DND-41 (cell line): ENCODE measurements around the gene ADARB2.

ENCODE experiments used
- ATAC-seq: fragments of 200-7000 bp; cut with Tn5 transposase; 3 replicates; pipeline ENCODE4 v1.9.1; 2021; ENCODE audit warnings: low read depth; ENCODE audit not compliant: insufficient read depth
- DNase-seq: peaks from one replicate; pipeline ENCODE4 v3.0.0-alpha.2; 2020
- H2AFZ ChIP-seq: 2 replicates; pipeline ENCODE4 v1.6.0; 2012; ENCODE audit warnings: low read depth, low read length
- H3K27ac ChIP-seq: 2 replicates; pipeline ENCODE4 v1.5.1; 2012; ENCODE audit warnings: low read length, inconsistent platforms
- H3K27me3 ChIP-seq: fragments of 200-600 bp; sonication (generic); 2 replicates; pipeline ENCODE4 v1.6.0; 2012; ENCODE audit warnings: low read length, mild to moderate bottlenecking, inconsistent platforms; ENCODE audit not compliant: insufficient read depth, poor library complexity
- H3K36me3 ChIP-seq: 2 replicates; pipeline ENCODE4 v1.5.1; 2012; ENCODE audit warnings: low read length, inconsistent platforms; ENCODE audit not compliant: insufficient read depth
- H3K4me1 ChIP-seq: 2 replicates; pipeline ENCODE4 v1.5.1; 2012; ENCODE audit warnings: mild to moderate bottlenecking, low read length; ENCODE audit not compliant: insufficient read depth
- H3K4me2 ChIP-seq: 2 replicates; pipeline ENCODE4 v1.6.0; 2012; ENCODE audit warnings: mild to moderate bottlenecking, moderate library complexity, low read length, inconsistent platforms; ENCODE audit not compliant: insufficient read depth
- H3K4me3 ChIP-seq, 2 experiments: fragments of 200-600 bp in 1 of 2; shearing (Covaris generic) in 1 of 2; 2 replicates each; pipeline ENCODE4 v1.5.1; 2012 to 2016; ENCODE audit warnings: inconsistent platforms in 2 of 2, low read length in 2 of 2, mild to moderate bottlenecking in 2 of 2, low read depth in 1 of 2, moderate library complexity in 1 of 2
- H3K79me2 ChIP-seq: 2 replicates; pipeline ENCODE4 v1.6.0; 2012; ENCODE audit warnings: low read length, inconsistent platforms; ENCODE audit not compliant: insufficient read depth
- H3K9ac ChIP-seq: 2 replicates; pipeline ENCODE4 v1.6.0; 2012; ENCODE audit warnings: low read depth, mild to moderate bottlenecking, inconsistent platforms, low read length, moderate library complexity
- H3K9me3 ChIP-seq: 2 replicates; pipeline ENCODE4 v1.5.1; 2012; ENCODE audit warnings: low read length, moderate library complexity, mild to moderate bottlenecking, inconsistent platforms; ENCODE audit not compliant: insufficient read depth, severe bottlenecking
- H4K20me1 ChIP-seq: 2 replicates; pipeline ENCODE4 v1.6.0; 2012; ENCODE audit warnings: low read length; ENCODE audit not compliant: insufficient read depth
- EZH2 ChIP-seq: IDR thresholded peaks from 3 replicates; pipeline ENCODE4 v1.6.1; 2012; ENCODE audit warnings: borderline replicate concordance, low read depth, mild to moderate bottlenecking, moderate library complexity, low read length, inconsistent platforms; ENCODE audit not compliant: severe bottlenecking
- TF ChIP-seq, protein P1 (sequence below): IDR thresholded peaks from 2 replicates; pipeline ENCODE4 v1.5.1; 2012; ENCODE audit warnings: borderline replicate concordance, low read length, moderate library complexity, mild to moderate bottlenecking; ENCODE audit not compliant: poor library complexity, severe bottlenecking; ENCODE audit errors: extremely low read depth

Gene ADARB2

DNA sequence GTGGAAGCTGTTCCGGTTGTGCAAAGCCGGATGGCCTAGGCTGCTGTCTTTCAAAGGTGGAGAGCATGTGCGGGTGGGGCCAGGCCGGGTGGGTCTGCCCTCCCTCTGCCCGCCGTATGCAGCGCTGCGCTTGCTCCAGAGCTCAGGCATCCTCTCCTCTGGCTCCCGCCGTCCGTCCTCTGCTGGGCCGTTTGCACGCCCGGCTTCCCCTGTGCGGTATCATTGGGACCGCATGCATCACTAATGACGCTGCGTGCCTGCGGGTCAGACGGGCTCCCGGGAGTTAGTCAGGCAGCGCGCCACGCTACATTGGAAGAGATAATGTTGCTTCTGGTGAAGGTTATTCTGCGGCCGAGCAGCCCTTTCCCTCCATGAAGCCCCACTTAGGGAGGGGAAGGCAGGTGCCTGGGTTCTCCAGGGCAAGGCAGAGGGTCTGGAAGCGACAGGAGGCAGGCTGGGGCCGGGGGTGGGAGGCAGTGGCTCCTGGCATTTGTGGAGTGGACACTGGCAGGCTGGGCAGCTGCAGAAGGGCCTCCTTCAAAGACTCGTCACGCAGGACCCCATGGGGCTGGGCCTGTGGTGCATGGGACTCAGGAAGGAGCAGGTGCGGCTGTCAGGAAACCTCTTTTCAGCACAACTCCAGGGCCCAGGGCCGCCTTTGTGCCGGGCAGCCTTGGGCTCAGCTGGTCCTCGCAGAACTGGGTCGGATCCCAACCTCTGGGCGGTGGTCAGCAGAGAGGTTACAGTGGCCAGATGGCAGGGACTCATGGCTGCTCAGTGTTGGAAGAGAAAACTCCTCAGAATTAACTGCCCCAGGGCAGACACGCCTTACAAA, 362.6 kb downstream of the ADARB2 start:
- H3K27me3 ChIP-seq = peaks cover 2% of the 10 kb centered on the region
- H3K27ac ChIP-seq = no peak overlapping the region

DNA sequence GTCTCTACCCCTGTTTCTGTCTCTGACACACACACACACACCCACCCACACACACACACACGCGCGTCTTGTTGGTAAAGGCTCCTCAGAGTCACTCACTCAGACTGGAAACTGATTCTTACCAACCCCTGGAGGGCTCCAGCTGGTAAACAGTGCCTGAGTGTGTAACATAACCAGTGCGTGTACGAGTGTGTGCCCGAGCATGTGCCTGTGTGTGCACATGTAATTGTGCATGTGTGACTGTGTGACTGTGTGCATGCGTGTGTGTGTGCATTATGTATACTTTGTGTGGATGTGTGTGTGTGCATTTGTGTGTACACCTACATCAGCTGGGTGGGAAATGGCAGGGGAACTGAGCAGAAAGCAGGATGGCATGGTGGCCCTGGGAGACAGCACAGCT, 364.0 kb downstream of the ADARB2 start:
- TF ChIP-seq, protein P1, sequence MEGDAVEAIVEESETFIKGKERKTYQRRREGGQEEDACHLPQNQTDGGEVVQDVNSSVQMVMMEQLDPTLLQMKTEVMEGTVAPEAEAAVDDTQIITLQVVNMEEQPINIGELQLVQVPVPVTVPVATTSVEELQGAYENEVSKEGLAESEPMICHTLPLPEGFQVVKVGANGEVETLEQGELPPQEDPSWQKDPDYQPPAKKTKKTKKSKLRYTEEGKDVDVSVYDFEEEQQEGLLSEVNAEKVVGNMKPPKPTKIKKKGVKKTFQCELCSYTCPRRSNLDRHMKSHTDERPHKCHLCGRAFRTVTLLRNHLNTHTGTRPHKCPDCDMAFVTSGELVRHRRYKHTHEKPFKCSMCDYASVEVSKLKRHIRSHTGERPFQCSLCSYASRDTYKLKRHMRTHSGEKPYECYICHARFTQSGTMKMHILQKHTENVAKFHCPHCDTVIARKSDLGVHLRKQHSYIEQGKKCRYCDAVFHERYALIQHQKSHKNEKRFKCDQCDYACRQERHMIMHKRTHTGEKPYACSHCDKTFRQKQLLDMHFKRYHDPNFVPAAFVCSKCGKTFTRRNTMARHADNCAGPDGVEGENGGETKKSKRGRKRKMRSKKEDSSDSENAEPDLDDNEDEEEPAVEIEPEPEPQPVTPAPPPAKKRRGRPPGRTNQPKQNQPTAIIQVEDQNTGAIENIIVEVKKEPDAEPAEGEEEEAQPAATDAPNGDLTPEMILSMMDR = no peak
- no peak for TF ChIP-seq EZH2
- no peak for ATAC-seq
- no peak for DNase-seq

More for the DNA sequence above, 362.6 kb downstream of the ADARB2 start:
- DNase-seq (peak; percentile 2), ATAC-seq (no peak)
- Histone ChIP-seq H3K4me1 (no peaks in the 10 kb centered on the region), H3K9me3 (no peaks in the 10 kb centered on the region), H3K4me3 (no peak overlapping the region), H3K4me2 (no peak overlapping the region), H4K20me1 (no peaks in the 10 kb centered on the region), H3K36me3 (no peaks in the 10 kb centered on the region), H3K9ac (no peak overlapping the region), H2AFZ (no peak overlapping the region), H3K79me2 (no peaks in the 10 kb centered on the region)
- TF ChIP-seq EZH2 = no peak
- TF ChIP-seq, protein P1 = no peak

GRCh38 chr10:1372212-1372611, 365.1 kb downstream of the ADARB2 start:
- Histone ChIP-seq H3K9ac (no peak overlapping the region), H3K36me3 (no peaks in the 10 kb centered on the region), H3K27ac (no peak overlapping the region), H3K9me3 (no peaks in the 10 kb centered on the region), H3K27me3 (no peaks in the 10 kb centered on the region), H3K4me1 (no peaks in the 10 kb centered on the region), H4K20me1 (no peaks in the 10 kb centered on the region), H3K79me2 (no peaks in the 10 kb centered on the region), H2AFZ (no peak overlapping the region), H3K4me3 (no peak overlapping the region), H3K4me2 (no peak overlapping the region)
- TF ChIP-seq EZH2 = no peak
- TF ChIP-seq, protein P1 = peak; percentile 34
- DNase-seq = peak; percentile 4
- peak; percentile 33; the same call in 1 of the 3 replicates for ATAC-seq

More for the DNA sequence above, 364.0 kb downstream of the ADARB2 start:
- Histone ChIP-seq H3K27ac (no peak overlapping the region), H3K9ac (no peak overlapping the region), H2AFZ (no peak overlapping the region), H3K79me2 (no peaks in the 10 kb centered on the region), H3K4me3 (no peak overlapping the region), H3K9me3 (no peaks in the 10 kb centered on the region), H3K27me3 (no peaks in the 10 kb centered on the region), H3K36me3 (no peaks in the 10 kb centered on the region), H3K4me1 (no peaks in the 10 kb centered on the region), H3K4me2 (no peak overlapping the region), H4K20me1 (no peaks in the 10 kb centered on the region)
